ENCODE data around the gene CSNK1A1.
"Not testable (repeated sequence)": the region's sequence is repeated elsewhere in the genome, so short reads cannot be mapped to it uniquely, and the experiment has no call there.

Gene CSNK1A1

GRCh38 chr5:149572576-149573231 is 21.5 kb upstream of the CSNK1A1 start:
- no peak for DNase-seq (ENCODE audit: low read depth)

GRCh38 chr5:149572170-149572569 is 20.9 kb upstream of the CSNK1A1 start:
- no peak for DNase-seq (ENCODE audit: low read depth)

GRCh38 chr5:149567226-149567625 is 16.0 kb upstream of the CSNK1A1 start:
- no peak for DNase-seq (ENCODE audit: low read depth)

GRCh38 chr5:149564542-149565140 is 13.4 kb upstream of the CSNK1A1 start:
- not testable (repeated sequence) for DNase-seq (ENCODE audit: low read depth)

- no peak for DNase-seq (ENCODE audit: low read depth)
Observed at GRCh38 chr5:149563466-149563865, 12.2 kb upstream of the CSNK1A1 start.

GRCh38 chr5:149561848-149562247 is 10.6 kb upstream of the CSNK1A1 start:
- no peak for DNase-seq (ENCODE audit: low read depth)

GRCh38 chr5:149559706-149560105 is 8.5 kb upstream of the CSNK1A1 start:
- no peak for DNase-seq (ENCODE audit: low read depth)

- DNase-seq (ENCODE audit: low read depth), result no peak
Observed at GRCh38 chr5:149552553-149553160, 1.4 kb upstream of the CSNK1A1 start.

GRCh38 chr5:149552038-149552494 is 827 bp upstream of the CSNK1A1 start:
- DNase-seq (ENCODE audit: low read depth), result no peak

- no peak for DNase-seq (ENCODE audit: low read depth)
Observed at GRCh38 chr5:149550594-149551226, 529 bp downstream of the CSNK1A1 start.

GRCh38 chr5:149550268-149550583 is 1.0 kb downstream of the CSNK1A1 start:
- DNase-seq (ENCODE audit: low read depth), result no peak

GRCh38 chr5:149549461-149550267 is 1.6 kb downstream of the CSNK1A1 start:
- peak; percentile 3 for DNase-seq (ENCODE audit: low read depth)

- DNase-seq (ENCODE audit: low read depth), result no peak
Observed at GRCh38 chr5:149546974-149547373, 4.3 kb downstream of the CSNK1A1 start.

GRCh38 chr5:149545327-149545726 is 5.9 kb downstream of the CSNK1A1 start:
- DNase-seq (ENCODE audit: low read depth), result no peak

- DNase-seq (ENCODE audit: low read depth), result no peak
Observed at GRCh38 chr5:149544028-149544420, 7.2 kb downstream of the CSNK1A1 start.

- no peak for DNase-seq (ENCODE audit: low read depth)
Observed at GRCh38 chr5:149543361-149544027, 7.7 kb downstream of the CSNK1A1 start.

GRCh38 chr5:149541893-149542292 is 9.3 kb downstream of the CSNK1A1 start:
- DNase-seq (ENCODE audit: low read depth), result no peak

GRCh38 chr5:149540089-149540488 is 11.2 kb downstream of the CSNK1A1 start:
- no peak for DNase-seq (ENCODE audit: low read depth)

- DNase-seq (ENCODE audit: low read depth), result no peak
Observed at GRCh38 chr5:149537374-149537975, 13.8 kb downstream of the CSNK1A1 start.

- not testable (repeated sequence) for DNase-seq (ENCODE audit: low read depth)
Observed at GRCh38 chr5:149535787-149536186, 15.5 kb downstream of the CSNK1A1 start.

- no peak for DNase-seq (ENCODE audit: low read depth)
Observed at GRCh38 chr5:149532413-149532812, 18.8 kb downstream of the CSNK1A1 start.
